ENCODE measurements around the gene VPS54.

Gene VPS54

DNA sequence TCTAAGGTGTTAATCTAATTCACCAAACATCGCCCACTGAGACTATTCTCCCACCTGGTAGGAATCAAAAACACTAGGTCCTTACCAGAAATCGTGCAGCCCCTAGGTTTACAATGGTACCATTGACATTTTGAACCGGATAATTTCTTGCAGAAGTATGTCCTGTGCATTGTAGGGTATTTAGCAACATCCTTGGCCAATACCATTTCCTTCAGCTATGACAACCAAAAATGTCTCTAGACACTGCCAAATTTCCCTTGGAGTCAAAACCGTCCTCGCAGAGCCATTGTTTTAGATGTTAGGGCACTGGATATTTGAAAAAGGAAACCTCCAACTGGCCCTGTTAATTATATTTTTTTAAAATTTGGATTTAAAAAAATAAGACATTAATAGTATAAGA, 3.8 kb downstream of the VPS54 start:
- no peaks in the 10 kb centered on the region for H3K27me3 ChIP-seq (ENCODE audit: low read length)
- no peaks in the 10 kb centered on the region for H3K79me2 ChIP-seq (ENCODE audit: insufficient read depth, low read length)
- H3K27ac ChIP-seq (ENCODE audit: low read depth, low read length), result no peak overlapping the region
- no peaks in the 10 kb centered on the region for H4K20me1 ChIP-seq (ENCODE audit: low read depth, low read length)
- no peaks in the 10 kb centered on the region for H3K9me2 ChIP-seq (replicated peaks; ENCODE audit: insufficient read depth, low read length)
- H2AFZ ChIP-seq (ENCODE audit: low read depth, low read length, severe bottlenecking), result no peak overlapping the region
- H3K36me3 ChIP-seq (ENCODE audit: low read length), result no peaks in the 10 kb centered on the region
- no peak for TF ChIP-seq EZH2phosphoT487 (conservative IDR thresholded peaks at IDR 0.05; ENCODE audit: low read length)
- TF ChIP-seq, protein P1, sequence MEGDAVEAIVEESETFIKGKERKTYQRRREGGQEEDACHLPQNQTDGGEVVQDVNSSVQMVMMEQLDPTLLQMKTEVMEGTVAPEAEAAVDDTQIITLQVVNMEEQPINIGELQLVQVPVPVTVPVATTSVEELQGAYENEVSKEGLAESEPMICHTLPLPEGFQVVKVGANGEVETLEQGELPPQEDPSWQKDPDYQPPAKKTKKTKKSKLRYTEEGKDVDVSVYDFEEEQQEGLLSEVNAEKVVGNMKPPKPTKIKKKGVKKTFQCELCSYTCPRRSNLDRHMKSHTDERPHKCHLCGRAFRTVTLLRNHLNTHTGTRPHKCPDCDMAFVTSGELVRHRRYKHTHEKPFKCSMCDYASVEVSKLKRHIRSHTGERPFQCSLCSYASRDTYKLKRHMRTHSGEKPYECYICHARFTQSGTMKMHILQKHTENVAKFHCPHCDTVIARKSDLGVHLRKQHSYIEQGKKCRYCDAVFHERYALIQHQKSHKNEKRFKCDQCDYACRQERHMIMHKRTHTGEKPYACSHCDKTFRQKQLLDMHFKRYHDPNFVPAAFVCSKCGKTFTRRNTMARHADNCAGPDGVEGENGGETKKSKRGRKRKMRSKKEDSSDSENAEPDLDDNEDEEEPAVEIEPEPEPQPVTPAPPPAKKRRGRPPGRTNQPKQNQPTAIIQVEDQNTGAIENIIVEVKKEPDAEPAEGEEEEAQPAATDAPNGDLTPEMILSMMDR (IDR thresholded peaks at IDR 0.05; ENCODE audit: insufficient read depth, low read length, poor library complexity, severe bottlenecking), result no peak
- no peak overlapping the region for H3K4me2 ChIP-seq (ENCODE audit: low read depth, low read length, poor library complexity, severe bottlenecking)
- H3F3A ChIP-seq (ENCODE audit: insufficient read depth), result peaks cover 13% of the 10 kb centered on the region
- H3K4me3 ChIP-seq (ENCODE audit: insufficient read depth, low read length, poor library complexity, severe bottlenecking), result no peak overlapping the region
- no peak overlapping the region for H3K9ac ChIP-seq (ENCODE audit: low read length)
- no peaks in the 10 kb centered on the region for H3K9me3 ChIP-seq (ENCODE audit: insufficient read depth, low read length)

DNA sequence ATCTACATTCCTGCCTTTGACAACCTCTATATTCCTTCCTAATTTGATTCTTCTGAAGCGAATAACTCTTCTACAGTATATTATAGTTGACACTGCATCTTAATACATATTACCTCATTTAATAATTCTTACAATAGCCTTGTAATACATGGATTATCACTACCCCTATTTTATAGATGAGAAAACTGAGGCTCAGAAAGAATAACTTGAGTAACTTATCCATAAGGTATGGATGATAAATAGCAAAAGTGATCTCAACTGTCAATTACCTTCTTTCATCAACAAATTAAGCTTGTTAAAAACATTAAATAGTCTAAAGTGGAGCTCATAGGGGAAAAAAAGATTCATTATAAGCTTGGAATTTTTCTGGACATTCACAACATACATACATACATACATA, 4.6 kb downstream of the VPS54 start:
- H3F3A ChIP-seq (ENCODE audit: insufficient read depth), result peaks cover 5% of the 10 kb centered on the region; the same call in 1 of the 2 replicates
- H3K36me3 ChIP-seq (ENCODE audit: low read length), result no peaks in the 10 kb centered on the region
- no peak overlapping the region for H2AFZ ChIP-seq (ENCODE audit: low read depth, low read length, severe bottlenecking)
- no peaks in the 10 kb centered on the region for H3K9me3 ChIP-seq (ENCODE audit: insufficient read depth, low read length)
- TF ChIP-seq, protein P1 (IDR thresholded peaks at IDR 0.05; ENCODE audit: insufficient read depth, low read length, poor library complexity, severe bottlenecking), result no peak
- no peak for TF ChIP-seq EZH2phosphoT487 (conservative IDR thresholded peaks at IDR 0.05; ENCODE audit: low read length)
- H3K4me3 ChIP-seq (ENCODE audit: insufficient read depth, low read length, poor library complexity, severe bottlenecking), result no peak overlapping the region
- no peak overlapping the region for H3K9ac ChIP-seq (ENCODE audit: low read length)
- no peaks in the 10 kb centered on the region for H3K9me2 ChIP-seq (replicated peaks; ENCODE audit: insufficient read depth, low read length)
- no peaks in the 10 kb centered on the region for H3K27me3 ChIP-seq (ENCODE audit: low read length)
- H3K79me2 ChIP-seq (ENCODE audit: insufficient read depth, low read length), result no peaks in the 10 kb centered on the region
- no peak overlapping the region for H3K4me2 ChIP-seq (ENCODE audit: low read depth, low read length, poor library complexity, severe bottlenecking)
- no peak overlapping the region for H3K27ac ChIP-seq (ENCODE audit: low read depth, low read length)
- no peaks in the 10 kb centered on the region for H4K20me1 ChIP-seq (ENCODE audit: low read depth, low read length)

DNA sequence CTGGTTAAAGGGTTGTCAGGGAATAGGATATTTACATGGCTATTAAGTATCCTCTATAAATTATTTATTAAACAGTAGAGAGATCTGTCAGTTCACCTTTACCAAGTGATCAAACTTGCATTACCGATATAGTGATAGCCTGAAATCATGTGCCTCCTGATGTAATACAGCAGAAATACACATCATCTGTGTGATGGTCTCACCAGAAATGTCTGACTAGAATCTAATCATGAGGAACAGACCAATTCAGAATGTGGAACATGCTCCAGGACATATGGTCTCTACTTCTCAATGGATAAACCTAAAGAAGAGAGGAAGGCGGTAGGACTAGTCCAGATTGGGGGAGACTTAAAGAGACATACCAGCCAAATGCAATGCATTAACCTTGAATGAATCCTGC, 6.2 kb downstream of the VPS54 start:
- Histone ChIP-seq H3K36me3 (ENCODE audit: low read length) (no peaks in the 10 kb centered on the region), H2AFZ (ENCODE audit: low read depth, low read length, severe bottlenecking) (no peak overlapping the region), H3K9me2 (replicated peaks; ENCODE audit: insufficient read depth, low read length) (no peaks in the 10 kb centered on the region), H3F3A (ENCODE audit: insufficient read depth) (0 out of 2 replicates have a peak, but pooled peaks cover 3% of the 10 kb centered on the region), H3K9me3 (ENCODE audit: insufficient read depth, low read length) (no peaks in the 10 kb centered on the region), H3K79me2 (ENCODE audit: insufficient read depth, low read length) (no peaks in the 10 kb centered on the region), H3K4me3 (ENCODE audit: insufficient read depth, low read length, poor library complexity, severe bottlenecking) (no peak overlapping the region), H3K9ac (ENCODE audit: low read length) (no peak overlapping the region), H4K20me1 (ENCODE audit: low read depth, low read length) (no peaks in the 10 kb centered on the region), H3K4me2 (ENCODE audit: low read depth, low read length, poor library complexity, severe bottlenecking) (no peak overlapping the region), H3K27ac (ENCODE audit: low read depth, low read length) (no peak overlapping the region), H3K27me3 (ENCODE audit: low read length) (no peaks in the 10 kb centered on the region)
- TF ChIP-seq, protein P1 (IDR thresholded peaks at IDR 0.05; ENCODE audit: insufficient read depth, low read length, poor library complexity, severe bottlenecking), result no peak
- TF ChIP-seq EZH2phosphoT487 (conservative IDR thresholded peaks at IDR 0.05; ENCODE audit: low read length), result no peak

Data from SU-DHL-6 (cell line).